Upper lobe of left lung (tissue), 4 donors: Measurements from ENCODE around the gene DCAF17.

Experiments used
- POLR2A ChIP-seq, 4 donors: fragments of 450-650 bp; IDR thresholded peaks; one replicate each; pipeline ENCODE4 v1.5.1; 2016 to 2017; ENCODE audit warnings: antibody characterized with exemption in 4 of 4, mild to moderate bottlenecking in 2 of 4
- POLR2AphosphoS5 ChIP-seq, 2 donors: sonication (generic); formaldehyde crosslinking; IDR thresholded peaks; one replicate each; pipeline ENCODE4 v1.5.1; 2017; ENCODE audit warnings: antibody characterized with exemption in 2 of 2

- TF ChIP-seq POLR2AphosphoS5 (IDR thresholded peaks at IDR 0.05) (no peak), POLR2A (IDR thresholded peaks at IDR 0.05) (no peak)
Measured at GRCh38 chr2:171441470-171441869, 7.4 kb downstream of the DCAF17 start.
